ENCODE data around the gene CDK14.

The CDK14 gene

DNA sequence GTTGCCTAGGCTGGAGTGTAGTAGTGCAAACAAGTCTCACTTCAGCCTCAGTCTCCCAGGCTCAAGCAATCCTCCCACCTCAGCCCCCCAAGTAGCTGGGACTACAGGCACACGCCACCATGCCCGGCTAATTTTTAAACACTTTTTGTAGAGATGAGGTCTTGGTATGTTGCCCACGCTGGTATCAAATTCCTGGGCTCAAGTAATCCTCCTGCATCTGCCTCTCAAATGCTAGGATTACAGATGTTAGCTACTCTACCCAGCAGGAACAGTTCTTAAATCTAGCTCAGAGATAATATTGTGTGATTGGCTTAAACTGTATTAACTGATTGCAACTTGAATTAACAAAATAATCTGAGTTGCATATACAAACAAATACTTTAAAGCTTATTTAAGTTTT, 82.9 kb downstream of the CDK14 start:
- DNase-seq (ENCODE audit: low read depth): no peak

DNA sequence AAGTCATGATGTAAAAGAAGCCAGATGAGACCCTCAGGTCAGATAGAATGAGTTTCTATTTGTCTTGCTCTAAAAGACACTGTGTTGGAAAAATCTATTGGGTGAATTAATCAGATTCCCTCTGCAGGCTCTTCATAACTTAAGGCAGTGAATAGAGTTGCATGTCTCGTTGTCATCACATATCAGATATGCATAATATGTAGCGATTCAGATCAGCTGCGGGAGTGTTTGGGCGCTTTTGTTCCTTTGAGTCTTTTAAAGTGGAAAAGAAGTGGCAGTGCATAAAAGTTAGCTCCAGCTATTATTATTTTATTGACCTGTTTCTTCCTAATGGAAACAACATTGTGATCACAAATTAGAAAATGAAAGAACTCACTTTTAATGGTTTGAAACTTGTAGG, 84.4 kb downstream of the CDK14 start:
- DNase-seq (ENCODE audit: low read depth): no peak

DNA sequence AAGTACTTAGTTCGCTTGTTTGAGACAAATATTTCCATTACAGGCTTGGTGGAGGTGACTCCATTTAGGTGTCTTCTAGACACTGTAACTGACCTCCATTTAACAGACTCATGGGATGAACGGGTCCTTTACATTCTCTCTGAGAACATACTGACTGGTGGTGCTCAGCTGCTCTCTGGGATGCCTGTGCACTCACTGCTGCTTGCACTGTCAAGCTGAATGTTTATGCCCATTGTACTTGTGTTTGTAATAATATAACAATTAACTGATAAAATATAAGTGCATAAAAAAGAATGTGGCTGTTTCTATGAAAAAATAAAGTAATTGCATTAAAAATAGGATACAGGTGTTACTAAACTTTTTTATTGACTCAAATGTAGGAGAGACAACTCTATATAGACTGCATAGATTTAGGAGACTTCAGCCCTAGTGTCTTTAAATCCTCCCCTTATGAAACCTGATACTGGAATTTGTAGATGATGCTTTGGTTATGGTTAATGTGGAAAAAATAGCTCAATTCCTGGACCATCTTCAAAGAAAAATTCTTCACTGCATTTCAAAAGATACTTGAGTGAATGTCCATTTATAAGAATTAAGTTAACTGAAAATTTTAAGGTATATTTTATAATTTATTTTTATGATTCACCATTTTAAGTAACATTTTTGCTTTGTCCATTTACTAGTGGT, 85.4 kb downstream of the CDK14 start:
- DNase-seq (ENCODE audit: low read depth): no peak

DNA sequence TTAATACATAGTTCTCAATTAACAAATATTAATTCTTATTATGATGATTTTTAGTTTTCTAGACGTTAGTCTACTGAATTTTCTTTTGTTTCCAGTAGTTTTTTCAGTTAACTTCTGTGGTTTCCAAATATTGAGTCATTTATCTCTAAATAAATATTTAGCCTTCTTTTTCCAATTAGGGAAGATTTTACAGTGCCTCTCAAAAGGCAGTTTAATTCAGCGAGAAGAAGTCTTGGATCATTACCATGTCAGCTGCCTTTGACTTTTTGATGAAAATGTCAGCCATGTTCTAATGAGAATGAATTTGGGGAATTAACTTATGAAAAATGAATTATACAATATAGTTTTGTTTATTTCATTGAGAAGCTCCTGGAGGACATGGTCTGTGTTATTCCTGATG, 90.0 kb downstream of the CDK14 start:
- no peak for DNase-seq (ENCODE audit: low read depth)

DNA sequence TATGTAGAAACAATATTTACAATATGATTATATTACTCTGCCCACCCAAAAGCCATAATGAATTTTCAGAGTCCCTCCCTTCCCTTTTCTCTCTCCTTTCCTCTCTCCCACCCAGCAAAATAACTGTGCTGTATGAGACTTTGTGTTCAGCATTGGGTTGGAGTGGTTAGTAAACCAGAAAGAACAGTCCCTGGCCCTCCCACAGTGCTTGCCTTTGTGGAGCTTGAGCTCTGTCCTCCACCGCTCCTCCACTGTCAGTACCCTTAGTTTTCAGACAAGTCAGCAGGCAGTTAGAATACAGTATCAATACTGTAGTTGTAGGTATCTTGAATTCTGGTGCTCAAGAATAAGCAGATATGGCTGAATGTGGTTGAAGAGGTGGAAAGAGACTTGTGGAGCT, 92.7 kb downstream of the CDK14 start:
- no peak for DNase-seq (ENCODE audit: low read depth)

- DNase-seq (ENCODE audit: low read depth): no peak
These were observed 93.1 kb downstream of the CDK14 start for GRCh38 chr7:90689260-90689659.

DNA sequence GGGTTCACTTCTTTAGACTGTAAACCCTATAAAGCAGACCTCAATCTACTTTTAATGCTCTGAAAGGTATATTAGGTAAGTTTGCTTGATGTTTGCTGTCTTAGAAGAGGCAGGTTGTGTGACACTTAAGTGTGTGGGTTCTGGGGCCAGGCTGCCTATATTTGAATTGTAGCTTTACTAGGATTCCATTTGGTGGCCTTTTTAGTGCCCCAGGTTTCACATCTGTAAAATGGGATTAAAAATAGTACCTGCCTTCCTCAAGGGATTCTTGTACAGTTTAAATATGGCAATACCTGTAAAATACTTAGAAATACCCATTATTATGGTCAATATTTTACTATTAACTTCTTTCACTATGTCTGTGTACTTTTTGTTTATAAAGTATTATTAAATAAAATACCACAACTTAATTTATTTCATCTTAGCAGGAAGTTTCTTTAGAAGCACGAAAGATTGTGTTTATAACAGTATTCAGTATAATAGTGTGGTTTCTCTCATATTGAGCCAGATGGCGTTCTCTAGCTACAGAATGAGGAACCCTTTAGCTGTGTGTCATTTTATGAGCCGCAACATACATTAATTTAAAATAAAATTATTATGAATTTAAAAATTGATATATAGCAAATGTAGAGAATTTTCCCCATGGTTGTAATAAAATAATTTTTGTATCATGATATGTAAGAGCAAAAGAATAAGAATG, 94.2 kb downstream of the CDK14 start:
- no peak for DNase-seq (ENCODE audit: low read depth)

- no peak for DNase-seq (ENCODE audit: low read depth)
These were observed 96.3 kb downstream of the CDK14 start for GRCh38 chr7:90692396-90692795.

DNA sequence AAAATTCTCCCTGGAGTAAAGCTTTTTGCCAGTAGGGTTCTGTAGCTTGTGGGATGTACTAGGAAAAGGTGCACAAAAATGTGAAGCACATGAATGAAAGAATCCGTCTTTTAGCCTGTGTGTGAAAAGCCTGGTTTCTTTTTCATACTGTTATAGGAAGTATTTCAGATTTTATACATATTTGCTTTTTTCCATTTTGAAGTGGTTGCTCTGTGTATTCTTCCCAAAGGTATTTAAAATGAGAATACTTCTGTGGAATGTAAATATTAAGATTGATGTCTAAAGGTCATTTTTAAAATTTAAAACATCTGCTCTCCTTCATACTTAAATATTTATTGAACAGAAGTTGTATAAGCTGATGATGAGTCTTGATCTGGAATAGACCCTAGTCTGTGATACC, 96.8 kb downstream of the CDK14 start:
- no peak for DNase-seq (ENCODE audit: low read depth)

DNA sequence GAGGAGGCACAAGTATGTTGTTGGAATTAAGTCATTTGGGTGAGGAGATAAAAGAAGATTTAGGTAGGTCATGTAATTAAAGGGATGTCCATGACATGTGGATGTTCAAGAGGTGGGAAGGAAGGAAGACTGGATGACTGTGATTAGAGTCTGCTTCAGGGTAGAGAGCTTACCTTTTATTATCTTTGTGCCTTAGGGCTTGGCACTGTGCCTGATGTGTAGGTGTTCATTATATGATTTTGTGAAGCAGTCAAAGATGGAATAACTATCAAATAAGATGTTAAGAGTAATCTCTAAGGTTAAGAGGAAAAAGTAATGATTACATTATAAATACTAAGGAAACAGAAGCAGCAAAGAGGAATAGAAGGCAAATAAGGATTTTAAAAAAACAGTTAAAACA, 97.8 kb downstream of the CDK14 start:
- no peak for DNase-seq (ENCODE audit: low read depth)

- no peak for DNase-seq (ENCODE audit: low read depth)
These were observed 102.5 kb downstream of the CDK14 start for GRCh38 chr7:90698616-90699015.

DNA sequence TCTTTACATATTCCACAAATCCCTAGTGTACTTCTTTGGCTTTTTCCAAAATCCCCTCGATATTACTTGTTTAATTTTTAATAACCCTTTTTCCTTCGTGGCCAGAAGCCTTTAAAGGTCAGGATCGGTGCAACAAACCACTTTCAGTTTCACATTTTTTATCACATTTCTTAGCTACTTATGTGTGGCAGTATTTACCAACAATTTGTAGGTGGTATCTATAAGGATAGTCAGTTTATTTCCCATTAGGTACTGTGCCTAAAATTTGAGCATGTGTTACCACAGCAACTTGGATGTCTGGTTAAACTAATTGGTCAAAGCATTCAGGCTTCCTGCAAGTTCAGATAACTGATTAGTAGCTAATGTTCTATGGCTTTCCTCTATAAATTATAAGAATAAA, 104.9 kb downstream of the CDK14 start:
- no peak for DNase-seq (ENCODE audit: low read depth)

DNA sequence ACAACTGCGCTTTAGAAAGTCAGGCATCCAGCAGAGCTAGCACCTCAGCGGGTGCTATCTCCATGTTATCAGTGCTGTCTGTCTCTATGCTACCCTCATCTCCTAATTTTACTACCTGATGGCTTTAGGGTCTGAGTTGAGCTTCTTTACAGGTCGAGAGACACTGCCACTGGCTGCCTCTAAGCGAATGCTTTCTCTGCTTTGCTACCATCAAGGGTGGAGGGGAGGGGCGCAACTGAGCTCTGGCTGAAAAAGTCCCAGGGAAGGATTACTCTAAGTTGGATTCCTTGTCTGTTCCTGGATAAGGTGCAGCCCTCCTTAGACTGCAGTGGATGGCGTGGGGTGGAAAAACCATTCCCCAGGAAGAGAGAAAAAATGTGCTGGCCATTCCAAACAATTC, 105.7 kb downstream of the CDK14 start:
- DNase-seq (ENCODE audit: low read depth): no peak

GRCh38 chr7:90705391-90706071, 109.4 kb downstream of the CDK14 start:
- no peak for DNase-seq (ENCODE audit: low read depth)

DNA sequence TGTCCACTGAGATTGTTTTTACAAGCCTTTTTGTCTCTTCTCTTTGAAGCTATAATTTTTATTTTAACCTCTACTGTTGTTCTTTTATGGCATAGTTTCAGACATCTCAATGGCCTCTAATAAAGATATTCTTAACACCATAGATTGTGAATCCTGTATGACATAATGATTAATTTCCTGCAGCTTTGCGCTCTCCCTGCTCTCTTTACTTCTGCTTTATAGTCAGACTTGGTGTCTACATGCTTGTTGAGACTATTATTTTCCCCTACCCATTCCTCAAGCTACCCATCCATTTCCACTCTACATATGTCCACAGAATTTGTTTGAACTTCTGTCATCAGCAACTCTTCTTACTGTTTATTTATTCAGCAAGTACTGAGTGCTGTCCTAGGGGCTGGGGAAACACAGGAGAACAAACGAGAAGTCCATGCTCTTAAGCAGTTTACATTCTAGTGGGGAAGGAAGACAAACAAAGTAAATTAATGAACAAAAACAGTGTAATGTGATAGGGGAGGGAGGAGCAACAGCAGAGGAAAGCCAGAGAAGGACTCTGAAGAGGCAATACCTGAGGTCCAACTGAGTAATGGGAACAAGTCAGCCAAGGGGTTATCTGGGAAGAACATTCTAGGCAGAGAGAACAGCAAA, 110.1 kb downstream of the CDK14 start:
- DNase-seq (ENCODE audit: low read depth): no peak

- no peak for DNase-seq (ENCODE audit: low read depth)
These were observed 112.8 kb downstream of the CDK14 start for GRCh38 chr7:90708841-90709317.

DNA sequence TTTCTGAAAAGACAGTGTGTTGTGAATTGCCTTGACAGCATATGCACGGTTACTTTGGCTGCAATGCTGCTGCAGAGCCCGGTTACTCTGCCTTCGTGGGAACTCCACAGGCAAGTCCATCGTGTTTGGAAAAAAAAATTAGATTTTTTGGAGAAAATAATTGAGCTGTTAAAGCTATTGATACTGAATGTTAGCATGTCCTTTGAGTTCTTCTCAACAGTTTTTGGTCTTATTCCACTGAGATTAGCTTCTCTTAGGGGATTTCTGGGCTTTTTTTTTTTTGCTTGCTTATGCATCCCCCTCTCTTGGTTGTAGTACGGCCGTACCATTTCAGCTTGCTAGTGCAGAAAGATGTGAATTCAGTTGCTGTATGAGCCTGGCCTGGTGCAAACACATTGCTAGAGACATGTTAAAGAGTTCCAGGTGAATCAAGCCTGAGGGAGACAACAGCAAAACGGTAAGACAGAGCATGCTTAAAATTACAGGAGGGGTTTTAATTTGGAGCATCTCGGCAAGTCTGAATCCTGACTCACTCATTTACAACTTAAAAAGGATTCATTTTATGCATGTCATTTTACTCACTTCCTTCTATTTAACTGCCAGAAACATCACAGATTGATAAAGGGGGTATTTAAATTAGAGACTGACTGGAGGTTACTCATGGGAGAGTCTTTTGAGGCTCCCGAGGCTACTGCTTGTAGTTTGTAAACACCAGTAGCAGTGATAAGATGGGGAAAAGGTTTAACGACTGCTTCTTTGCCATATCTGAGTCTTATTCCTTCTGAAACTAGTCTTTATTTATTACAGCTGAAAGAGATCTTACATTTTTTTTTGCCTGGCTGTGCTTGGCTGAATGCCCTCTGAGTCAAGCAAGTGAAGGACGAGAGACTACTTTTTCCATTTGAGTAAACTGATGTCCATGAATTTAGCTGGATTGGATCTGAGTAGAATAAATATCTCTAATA, 113.7 kb downstream of the CDK14 start:
- DNase-seq (ENCODE audit: low read depth): no peak

GRCh38 chr7:90710466-90710850, 114.3 kb downstream of the CDK14 start:
- DNase-seq (ENCODE audit: low read depth): no peak

DNA sequence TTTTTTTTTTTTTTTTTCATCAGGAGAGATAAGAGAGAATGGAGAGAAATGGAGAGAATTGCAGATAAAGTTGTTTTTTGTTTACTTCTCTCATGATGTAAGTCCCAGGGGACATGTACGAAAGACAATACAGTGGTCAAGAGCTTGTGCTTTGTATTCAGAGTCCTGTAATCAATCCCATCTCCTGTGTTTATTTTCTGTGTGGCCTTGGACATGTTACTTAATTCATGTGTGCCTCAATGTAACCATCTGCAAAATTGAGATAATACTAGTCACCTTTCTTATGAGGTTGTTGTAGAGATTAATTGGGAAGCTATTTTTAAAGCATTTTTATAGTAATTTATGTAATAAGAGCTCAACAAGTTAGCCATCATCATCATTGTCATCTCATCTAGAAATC, 117.5 kb downstream of the CDK14 start:
- DNase-seq (ENCODE audit: low read depth): no peak

DNA sequence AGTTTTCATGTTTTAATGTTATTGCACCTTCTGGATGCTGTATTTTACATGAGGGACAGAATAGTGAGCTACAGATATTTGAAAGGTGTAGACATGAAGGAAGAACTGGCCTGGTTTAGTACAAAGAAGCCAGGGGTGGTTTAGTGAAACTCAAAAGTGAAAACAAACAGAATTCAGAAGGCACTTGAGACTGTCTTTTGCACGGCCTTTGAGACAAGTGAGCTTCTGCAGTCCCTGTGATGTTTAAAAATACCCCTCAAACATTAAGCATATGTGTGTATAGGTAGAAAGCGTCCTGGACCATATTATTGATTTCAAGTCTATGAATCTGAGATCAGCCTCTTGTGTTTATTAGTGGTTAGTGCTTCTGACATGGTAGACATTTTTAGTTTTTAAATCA, 118.9 kb downstream of the CDK14 start:
- no peak for DNase-seq (ENCODE audit: low read depth)

DNA sequence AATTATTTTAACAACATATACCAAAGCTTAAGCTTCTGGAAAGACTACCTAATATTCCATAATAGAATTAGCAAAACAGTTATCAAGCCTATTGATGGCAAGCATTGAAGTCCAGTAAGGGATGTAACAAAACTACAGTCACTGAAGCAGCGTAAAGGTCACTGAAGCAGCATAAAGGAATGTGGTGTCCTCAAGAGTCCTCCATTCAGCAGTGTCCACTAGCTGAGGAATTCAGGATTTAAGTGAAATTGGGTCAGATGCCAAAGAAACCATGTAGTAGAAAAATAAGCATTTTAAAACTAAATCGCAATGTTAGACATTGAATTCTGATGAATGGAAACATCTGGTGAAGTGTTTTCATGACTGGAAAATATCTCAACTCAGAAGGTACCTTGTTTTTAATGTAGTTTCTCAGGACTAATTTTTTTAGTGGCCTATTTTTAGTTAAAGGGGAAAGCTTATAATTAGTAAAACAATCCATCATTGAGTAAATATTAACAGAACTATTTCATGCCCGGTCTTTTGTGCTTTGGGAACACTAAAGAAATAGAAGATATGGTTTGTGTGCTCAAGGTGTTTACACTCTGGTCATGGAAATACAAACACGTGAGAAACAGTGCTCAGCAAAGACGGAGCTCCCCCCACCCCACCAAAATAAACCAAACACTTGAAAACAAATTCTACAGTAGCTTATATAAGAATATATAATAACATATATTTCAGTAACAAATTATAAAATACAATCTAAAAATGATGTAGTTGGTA, 121.4 kb downstream of the CDK14 start:
- no peak for DNase-seq (ENCODE audit: low read depth)
